Neural cell (in vitro differentiated cells): ENCODE results near the gene CEACAM18.

ENCODE experiments used
- EZH2 ChIP-seq: fragments of 200-600, 300-800 bp; shearing (Covaris generic), sonication (generic); IDR thresholded peaks from 2 replicates; pipeline ENCODE4 v1.6.1; 2014; ENCODE audit warnings: antibody characterized with exemption, low read length, borderline replicate concordance, mild to moderate bottlenecking; ENCODE audit not compliant: insufficient read depth, poor library complexity, severe bottlenecking
- MXI1 ChIP-seq: fragments of 450-650 bp; conservative IDR thresholded peaks from 2 replicates; pipeline ENCODE4 v1.6.1; 2014; ENCODE audit warnings: antibody characterized with exemption, mild to moderate bottlenecking; ENCODE audit not compliant: poor library complexity, severe bottlenecking
- POLR2AphosphoS5 ChIP-seq: IDR thresholded peaks from 2 replicates; pipeline ENCODE4 v1.6.1; 2012
- RAD21 ChIP-seq: fragments of 450-650 bp; conservative IDR thresholded peaks from 2 replicates; pipeline ENCODE4 v1.6.1; 2014; ENCODE audit warnings: antibody characterized with exemption, mild to moderate bottlenecking, moderate library complexity
- SMC3 ChIP-seq: fragments of 450-650 bp; conservative IDR thresholded peaks from 2 replicates; pipeline ENCODE4 v1.6.1; 2014; ENCODE audit warnings: antibody characterized with exemption, mild to moderate bottlenecking, moderate library complexity; ENCODE audit not compliant: poor library complexity
- TAF1 ChIP-seq: IDR thresholded peaks from 2 replicates; pipeline ENCODE4 v1.6.1; 2012; ENCODE audit warnings: low read depth
- TF ChIP-seq, protein P1 (sequence below): fragments of 450-650 bp; IDR thresholded peaks from 2 replicates; pipeline ENCODE4 v1.5.1; 2014; ENCODE audit warnings: antibody characterized with exemption, mild to moderate bottlenecking, moderate library complexity; ENCODE audit not compliant: poor library complexity, severe bottlenecking

DNA sequence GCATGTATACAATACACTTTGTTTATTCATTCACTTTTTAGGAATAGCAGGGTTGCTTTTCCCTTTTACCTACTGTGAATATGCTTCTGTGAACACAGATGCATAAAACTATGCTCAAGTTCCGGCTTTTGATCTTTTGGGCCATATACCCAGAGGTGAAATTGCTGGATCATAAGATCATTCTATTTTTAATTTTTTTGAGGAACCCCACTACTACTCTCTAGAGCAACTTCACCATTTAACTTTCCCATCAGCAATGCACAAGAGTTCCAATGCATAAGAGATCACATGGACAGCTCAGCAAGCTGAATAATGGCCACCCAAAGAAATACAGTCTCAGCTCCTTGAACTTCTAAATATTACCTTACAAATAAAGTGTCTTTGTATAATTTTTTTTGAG is 43.9 kb upstream of the CEACAM18 start:
- TF ChIP-seq, protein P1, sequence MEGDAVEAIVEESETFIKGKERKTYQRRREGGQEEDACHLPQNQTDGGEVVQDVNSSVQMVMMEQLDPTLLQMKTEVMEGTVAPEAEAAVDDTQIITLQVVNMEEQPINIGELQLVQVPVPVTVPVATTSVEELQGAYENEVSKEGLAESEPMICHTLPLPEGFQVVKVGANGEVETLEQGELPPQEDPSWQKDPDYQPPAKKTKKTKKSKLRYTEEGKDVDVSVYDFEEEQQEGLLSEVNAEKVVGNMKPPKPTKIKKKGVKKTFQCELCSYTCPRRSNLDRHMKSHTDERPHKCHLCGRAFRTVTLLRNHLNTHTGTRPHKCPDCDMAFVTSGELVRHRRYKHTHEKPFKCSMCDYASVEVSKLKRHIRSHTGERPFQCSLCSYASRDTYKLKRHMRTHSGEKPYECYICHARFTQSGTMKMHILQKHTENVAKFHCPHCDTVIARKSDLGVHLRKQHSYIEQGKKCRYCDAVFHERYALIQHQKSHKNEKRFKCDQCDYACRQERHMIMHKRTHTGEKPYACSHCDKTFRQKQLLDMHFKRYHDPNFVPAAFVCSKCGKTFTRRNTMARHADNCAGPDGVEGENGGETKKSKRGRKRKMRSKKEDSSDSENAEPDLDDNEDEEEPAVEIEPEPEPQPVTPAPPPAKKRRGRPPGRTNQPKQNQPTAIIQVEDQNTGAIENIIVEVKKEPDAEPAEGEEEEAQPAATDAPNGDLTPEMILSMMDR, result no peak
- no peak for TF ChIP-seq MXI1
- no peak for TF ChIP-seq EZH2
- no peak for TF ChIP-seq POLR2AphosphoS5
- no peak for TF ChIP-seq SMC3
- TF ChIP-seq RAD21, result no peak
- TF ChIP-seq TAF1, result no peak
